ENCODE data around the gene OR7A5. TPM values are rescaled to one million over a fixed set of nuclear protein-coding genes. Genes with fewer than 3 reads are reported as not detected.

OR7A5 gene
- not detected for total RNA-seq

DNA sequence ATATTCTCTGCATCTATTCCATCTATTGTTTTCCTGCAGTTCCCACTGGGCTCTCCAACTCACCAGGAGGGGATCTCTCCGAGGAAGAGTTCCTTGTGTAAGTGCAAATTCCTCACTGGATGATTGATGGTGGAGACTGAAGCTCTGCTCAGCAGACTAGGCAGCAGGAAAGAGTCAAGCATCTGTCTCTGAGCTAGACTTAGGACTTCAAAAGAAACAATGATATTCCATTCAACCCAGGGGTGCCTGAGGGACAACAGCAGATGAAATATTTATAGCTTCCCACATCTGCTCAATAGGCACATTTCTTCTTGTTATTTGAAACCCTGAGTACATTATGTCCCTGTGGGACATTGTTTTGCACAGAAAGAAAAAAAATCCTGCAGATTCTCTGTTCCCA, at the start of gene OR7A5, which contains the start of gene OR7C1:
Gene OR7A5 (minus strand): TSS at position 175 of the 400 bp plus-strand sequence. CDS start 6,944 bp downstream, outside the sequence.
Gene OR7C1 (minus strand): TSS at position 175 of the 400 bp plus-strand sequence. CDS start 35,049 bp downstream, outside the sequence.
- intact Hi-C loops (cut with DNase I, micrococcal nuclease): no loop called here
- H3K36me3 Mint-ChIP-seq (ENCODE audit: low read depth): no peaks in the 10 kb centered on the region
- H3K9me3 Mint-ChIP-seq (ENCODE audit: low read depth): no peaks in the 10 kb centered on the region
- ATAC-seq: no peak
- POLR2A ChIA-PET: no interaction called here
- H3K4me3 Mint-ChIP-seq: no peak within 1 kb of the TSS
- no peak within 1 kb of the TSS for H3K27ac Mint-ChIP-seq
- CTCF ChIA-PET: no interaction called here
- no peaks in the 10 kb centered on the region for H3K4me1 Mint-ChIP-seq
- peaks cover 6% of the 10 kb centered on the region for H3K27me3 Mint-ChIP-seq
- DNase-seq: no peak

GRCh38 chr19:14871619-14872230, 36.7 kb upstream of the OR7A5 start:
- ChIA-PET POLR2A (no interaction called here), CTCF (no interaction called here)
- intact Hi-C loops (cut with DNase I, micrococcal nuclease): loop anchor here in 1 of 2 experiments (2.0 kb wide), 1 partner anchor 279 kb away; no protein-coding TSS in a partner anchor
- H3K36me3 Mint-ChIP-seq (ENCODE audit: low read depth): no peaks in the 10 kb centered on the region
- no peak for DNase-seq
- H3K4me1 Mint-ChIP-seq: no peaks in the 10 kb centered on the region
- no peak overlapping the region for H3K4me3 Mint-ChIP-seq
- H3K27ac Mint-ChIP-seq: no peak overlapping the region
- no peaks in the 10 kb centered on the region for H3K9me3 Mint-ChIP-seq (ENCODE audit: low read depth)
- H3K27me3 Mint-ChIP-seq: peaks cover 33% of the 10 kb centered on the region
- ATAC-seq: no peak

DNA sequence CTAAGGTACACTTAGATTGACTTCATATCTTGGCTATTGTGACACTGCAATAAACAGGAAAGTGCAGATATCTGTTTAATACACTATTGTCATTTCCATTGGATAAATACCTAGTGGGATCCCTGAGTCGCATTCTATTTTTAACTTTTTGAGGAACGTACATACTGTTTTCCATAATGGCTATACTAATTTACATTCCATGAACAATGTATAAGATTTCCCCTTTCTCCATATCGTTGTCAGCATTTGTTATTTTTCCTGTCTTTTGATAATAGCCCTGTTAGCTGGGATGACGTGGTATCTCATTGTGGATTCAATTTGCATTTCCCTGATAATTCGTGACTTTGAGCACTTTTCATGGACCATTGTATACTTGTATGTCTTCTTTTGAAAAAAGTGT, 33.5 kb upstream of the OR7A5 start:
- no peaks in the 10 kb centered on the region for H3K4me1 Mint-ChIP-seq
- H3K4me3 Mint-ChIP-seq: no peak overlapping the region
- peaks cover 43% of the 10 kb centered on the region for H3K27me3 Mint-ChIP-seq
- no peak for DNase-seq
- intact Hi-C loops (cut with DNase I, micrococcal nuclease): no loop called here
- ChIA-PET CTCF (interaction anchor here (1.1 kb wide), 1 partner anchor 82 kb away, joined by 3 read pairs; no protein-coding TSS in a partner anchor), POLR2A (no interaction called here)
- no peaks in the 10 kb centered on the region for H3K36me3 Mint-ChIP-seq (ENCODE audit: low read depth)
- no peaks in the 10 kb centered on the region for H3K9me3 Mint-ChIP-seq (ENCODE audit: low read depth)
- H3K27ac Mint-ChIP-seq: no peak overlapping the region
- ATAC-seq: no peak

DNA sequence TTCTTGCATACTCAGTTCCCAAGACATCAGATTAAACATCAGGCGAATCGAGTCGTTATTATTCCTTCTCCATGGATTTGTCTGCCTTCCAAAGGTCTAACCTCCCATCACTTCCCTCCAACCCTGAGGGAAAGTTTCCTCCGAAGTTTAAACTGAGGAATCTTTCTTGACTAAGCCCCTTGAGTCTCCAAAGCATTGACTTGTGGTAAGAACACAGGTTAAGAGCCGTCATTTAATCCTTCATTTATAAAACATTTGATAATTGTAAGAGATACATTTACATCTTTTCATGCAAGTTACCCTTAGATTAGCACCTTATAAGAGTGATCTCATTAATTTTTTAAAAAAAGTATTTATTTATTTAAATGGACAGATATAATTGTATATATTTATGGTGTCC, 13.8 kb upstream of the OR7A5 start, which contains the start of gene OR7A10:
Gene OR7A10 (minus strand): TSS at position 101 of the 400 bp plus-strand sequence. CDS start 7,045 bp downstream, outside the sequence.
- H3K36me3 Mint-ChIP-seq (ENCODE audit: low read depth): no peaks in the 10 kb centered on the region

GRCh38 chr19:14843578-14843977, 8.6 kb upstream of the OR7A5 start:
- Mint-ChIP-seq H3K4me1 (no peaks in the 10 kb centered on the region), H3K4me3 (no peak overlapping the region), H3K36me3 (ENCODE audit: low read depth) (no peaks in the 10 kb centered on the region), H3K27me3 (peaks cover 19% of the 10 kb centered on the region), H3K9me3 (ENCODE audit: low read depth) (no peaks in the 10 kb centered on the region), H3K27ac (no peak overlapping the region)
- ChIA-PET POLR2A (no interaction called here), CTCF (no interaction called here)
- intact Hi-C loops (cut with DNase I, micrococcal nuclease): no loop called here
- ATAC-seq (no peak), DNase-seq (no peak)

More for the DNA sequence above, 13.8 kb upstream of the OR7A5 start, which contains the start of gene OR7A10:
- no peaks in the 10 kb centered on the region for H3K9me3 Mint-ChIP-seq (ENCODE audit: low read depth)
- CTCF ChIA-PET: no interaction called here
- POLR2A ChIA-PET: no interaction called here
- ATAC-seq (no peak), DNase-seq (no peak)
- H3K4me1 Mint-ChIP-seq: no peaks in the 10 kb centered on the region
- H3K27me3 Mint-ChIP-seq: peaks cover 26% of the 10 kb centered on the region
- H3K4me3 Mint-ChIP-seq: no peak within 1 kb of the TSS
- H3K27ac Mint-ChIP-seq: no peak within 1 kb of the TSS
- intact Hi-C loops (cut with DNase I, micrococcal nuclease): no loop called here

DNA sequence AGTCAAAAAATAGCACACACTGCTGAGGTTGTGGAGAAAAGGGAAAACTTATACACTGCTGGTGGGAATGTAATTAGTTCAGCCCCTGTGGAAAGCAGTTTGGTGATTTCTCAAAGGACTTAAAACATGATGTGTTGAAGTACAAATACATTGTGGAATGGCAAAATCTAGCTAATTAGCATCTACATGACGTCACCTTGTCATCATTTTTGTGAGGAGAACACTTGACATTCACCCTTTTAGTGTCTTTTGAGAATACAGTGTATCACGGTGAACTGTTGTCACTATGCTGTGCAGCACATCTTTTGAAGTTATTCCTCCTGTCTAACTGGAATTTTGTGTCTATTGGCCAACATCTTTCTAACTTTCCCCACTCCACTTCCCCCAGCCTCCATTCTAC, 8.2 kb upstream of the OR7A5 start:
- intact Hi-C loops (cut with DNase I, micrococcal nuclease): no loop called here

GRCh38 chr19:14840206-14840605, 5.2 kb upstream of the OR7A5 start:
- ChIA-PET CTCF (no interaction called here), POLR2A (no interaction called here)
- Mint-ChIP-seq H3K36me3 (ENCODE audit: low read depth) (no peaks in the 10 kb centered on the region), H3K27ac (no peak overlapping the region), H3K4me1 (no peaks in the 10 kb centered on the region), H3K9me3 (ENCODE audit: low read depth) (no peaks in the 10 kb centered on the region), H3K27me3 (peaks cover 17% of the 10 kb centered on the region), H3K4me3 (no peak overlapping the region)
- intact Hi-C loops (cut with DNase I, micrococcal nuclease): no loop called here
- DNase-seq (no peak), ATAC-seq (no peak)

More for the DNA sequence above, 8.2 kb upstream of the OR7A5 start:
- ChIA-PET CTCF (no interaction called here), POLR2A (no interaction called here)
- no peaks in the 10 kb centered on the region for H3K36me3 Mint-ChIP-seq (ENCODE audit: low read depth)
- peaks cover 19% of the 10 kb centered on the region for H3K27me3 Mint-ChIP-seq
- no peaks in the 10 kb centered on the region for H3K4me1 Mint-ChIP-seq
- no peaks in the 10 kb centered on the region for H3K9me3 Mint-ChIP-seq (ENCODE audit: low read depth)
- no peak overlapping the region for H3K4me3 Mint-ChIP-seq
- DNase-seq (no peak), ATAC-seq (no peak)
- no peak overlapping the region for H3K27ac Mint-ChIP-seq

- no peak overlapping the region for H3K4me3 Mint-ChIP-seq
Measured at GRCh38 chr19:14837391-14837790, 2.4 kb upstream of the OR7A5 start.

DNA sequence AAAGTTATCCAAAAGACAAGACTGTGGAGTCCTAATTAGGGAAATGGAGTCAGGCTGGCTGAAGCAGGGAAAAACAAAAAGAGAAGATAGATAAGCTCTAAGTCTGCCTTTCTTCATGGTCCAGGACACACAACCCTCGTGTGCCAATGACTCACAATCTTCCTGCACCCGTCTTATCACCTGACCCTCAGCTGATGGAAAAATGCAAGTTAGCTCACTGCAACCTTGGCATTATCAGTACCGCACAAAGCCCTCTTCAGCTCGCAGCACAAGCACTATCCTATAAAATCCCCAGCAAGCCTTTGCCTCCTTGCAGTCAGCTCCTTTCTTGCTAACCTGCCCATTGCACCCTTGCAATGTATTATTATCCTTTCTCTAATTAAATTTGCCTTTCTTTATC, 4.3 kb downstream of the OR7A5 start:
- Mint-ChIP-seq H3K27ac (no peak overlapping the region), H3K9me3 (ENCODE audit: low read depth) (no peaks in the 10 kb centered on the region), H3K4me1 (no peaks in the 10 kb centered on the region), H3K27me3 (peaks cover 15% of the 10 kb centered on the region), H3K36me3 (ENCODE audit: low read depth) (no peaks in the 10 kb centered on the region), H3K4me3 (no peak overlapping the region)
- CTCF ChIA-PET: interaction anchor here (1.0 kb wide), 1 partner anchor 16 kb away, joined by 3 read pairs; no protein-coding TSS in a partner anchor
- intact Hi-C loops (cut with DNase I, micrococcal nuclease): no loop called here
- ATAC-seq (no peak), DNase-seq (no peak)
- POLR2A ChIA-PET: no interaction called here

More at GRCh38 chr19:14837391-14837790, 2.4 kb upstream of the OR7A5 start:
- Mint-ChIP-seq H3K4me1 (no peaks in the 10 kb centered on the region), H3K27me3 (peaks cover 10% of the 10 kb centered on the region), H3K9me3 (ENCODE audit: low read depth) (no peaks in the 10 kb centered on the region), H3K27ac (no peak overlapping the region), H3K36me3 (ENCODE audit: low read depth) (no peaks in the 10 kb centered on the region)
- DNase-seq: no peak
- CTCF ChIA-PET: no interaction called here
- ATAC-seq: no peak
- intact Hi-C loops (cut with DNase I, micrococcal nuclease): no loop called here
- POLR2A ChIA-PET: no interaction called here

- no peak overlapping the region for H3K4me3 Mint-ChIP-seq
- CTCF ChIA-PET: no interaction called here
- no peak for ATAC-seq
- no peaks in the 10 kb centered on the region for H3K4me1 Mint-ChIP-seq
- no peaks in the 10 kb centered on the region for H3K9me3 Mint-ChIP-seq (ENCODE audit: low read depth)
- no peak overlapping the region for H3K27ac Mint-ChIP-seq
- POLR2A ChIA-PET: no interaction called here
- no peak for DNase-seq
- no peaks in the 10 kb centered on the region for H3K36me3 Mint-ChIP-seq (ENCODE audit: low read depth)
- peaks cover 31% of the 10 kb centered on the region for H3K27me3 Mint-ChIP-seq
- intact Hi-C loops (cut with DNase I, micrococcal nuclease): no loop called here
Measured at GRCh38 chr19:14826006-14826405, 9.0 kb downstream of the OR7A5 start.

DNA sequence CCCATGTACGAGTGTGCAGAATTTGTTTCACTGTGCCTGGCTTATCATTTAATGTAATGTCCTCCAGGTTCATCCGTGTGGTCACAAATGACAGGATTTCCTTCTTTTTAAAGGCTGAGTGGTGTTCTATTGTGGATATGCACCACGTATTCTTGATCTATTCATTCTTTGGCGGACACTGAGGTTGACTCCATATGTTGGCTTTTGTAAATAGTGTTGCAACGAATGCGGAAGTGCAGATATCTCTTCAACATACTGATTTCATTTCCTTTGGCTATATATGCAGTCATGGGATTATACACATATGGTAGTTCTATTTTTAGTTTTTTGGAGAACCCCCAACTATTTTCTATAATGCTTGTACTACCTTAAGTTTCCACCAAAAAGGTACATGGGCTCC, 13.0 kb downstream of the OR7A5 start:
- intact Hi-C loops (cut with DNase I, micrococcal nuclease): no loop called here
- Mint-ChIP-seq H3K36me3 (ENCODE audit: low read depth) (no peaks in the 10 kb centered on the region), H3K4me1 (no peaks in the 10 kb centered on the region), H3K27me3 (peaks cover 35% of the 10 kb centered on the region), H3K27ac (no peak overlapping the region), H3K4me3 (no peak overlapping the region), H3K9me3 (ENCODE audit: low read depth) (no peaks in the 10 kb centered on the region)
- no peak for ATAC-seq
- CTCF ChIA-PET: no interaction called here
- POLR2A ChIA-PET: no interaction called here
- DNase-seq: no peak

GRCh38 chr19:14818588-14818987, 16.4 kb downstream of the OR7A5 start:
- ChIA-PET CTCF (no interaction called here), POLR2A (no interaction called here)
- Mint-ChIP-seq H3K9me3 (ENCODE audit: low read depth) (no peaks in the 10 kb centered on the region), H3K4me1 (no peaks in the 10 kb centered on the region), H3K27ac (no peak overlapping the region), H3K36me3 (ENCODE audit: low read depth) (no peaks in the 10 kb centered on the region), H3K4me3 (no peak overlapping the region), H3K27me3 (peaks cover 18% of the 10 kb centered on the region)
- intact Hi-C loops (cut with DNase I, micrococcal nuclease): no loop called here
- ATAC-seq (no peak), DNase-seq (no peak)
